ENCODE data around the gene OR2T33.
"Not testable (repeated sequence)": the region's sequence is repeated elsewhere in the genome, so short reads cannot be mapped to it uniquely, and the experiment has no call there.

OR2T33 gene

GRCh38 chr1:248277876-248278275 lies at the start of gene OR2T33:
TSS of gene OR2T33 (minus strand) at chr1:248277976. CDS start at chr1:248273814, 4,162 bp downstream.
- no peak for DNase-seq (ENCODE audit: low read depth in 2 of 2)

- DNase-seq (ENCODE audit: low read depth in 2 of 2): no peak
Measured at GRCh38 chr1:248324468-248324867, 46.7 kb upstream of the OR2T33 start, which contains the start of gene OR2M7. TSS of gene OR2M7 (minus strand) at chr1:248324568. CDS start at chr1:248324568, 0 bp downstream.

GRCh38 chr1:248316796-248317195 lies 39.0 kb upstream of the OR2T33 start:
- no peak for DNase-seq (ENCODE audit: low read depth in 2 of 2)

- DNase-seq (ENCODE audit: low read depth in 2 of 2): not testable (repeated sequence)
Measured at GRCh38 chr1:248306740-248307139, 29.0 kb upstream of the OR2T33 start.

- no peak for DNase-seq (ENCODE audit: low read depth in 2 of 2)
Measured at GRCh38 chr1:248306103-248306502, 28.3 kb upstream of the OR2T33 start.

DNA sequence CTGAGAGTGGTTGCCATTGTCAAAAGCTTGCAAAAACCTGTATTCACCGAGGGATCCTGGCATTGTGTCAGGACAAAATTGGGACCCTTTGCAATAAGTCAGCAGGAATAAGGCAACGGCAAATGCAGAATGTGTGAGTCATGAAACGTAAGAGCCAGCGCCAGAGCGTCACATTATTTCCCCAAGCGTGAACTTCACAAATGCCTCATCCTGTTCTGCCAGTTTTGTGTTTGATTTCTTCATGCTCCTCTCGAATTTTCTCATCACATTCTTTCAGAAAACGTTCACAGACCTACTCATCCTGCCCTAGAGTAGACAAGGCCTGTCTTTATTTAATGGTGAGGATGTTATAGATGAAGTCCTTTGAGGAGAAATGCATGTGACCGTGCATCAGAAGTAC lies 27.9 kb upstream of the OR2T33 start:
- not testable (repeated sequence) for DNase-seq (ENCODE audit: low read depth in 2 of 2)

DNA sequence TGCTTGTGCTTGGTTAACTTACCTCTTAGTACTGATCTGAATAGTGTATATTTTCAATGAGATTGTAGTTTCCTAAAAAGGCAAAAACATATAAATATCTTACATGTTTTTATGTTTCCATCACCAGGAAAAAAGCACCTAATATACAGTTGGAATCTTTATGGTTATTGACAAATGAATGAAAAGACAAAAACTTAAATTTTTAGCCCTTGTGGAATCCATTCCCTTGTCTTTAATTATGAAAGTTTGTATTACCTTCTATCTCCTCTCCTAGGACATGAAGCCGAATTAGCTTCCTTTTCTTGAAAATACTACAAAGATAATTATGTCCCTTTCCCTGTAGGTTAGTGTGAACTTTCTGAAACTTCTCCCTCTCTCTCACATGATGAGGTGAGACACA lies 25.5 kb upstream of the OR2T33 start, which contains the start of gene OR2T12:
TSS of gene OR2T12 (minus strand) at position 101 of the 400 bp plus-strand sequence. CDS start 7,846 bp downstream, outside the sequence.
- no peak for DNase-seq (ENCODE audit: low read depth in 2 of 2)

DNA sequence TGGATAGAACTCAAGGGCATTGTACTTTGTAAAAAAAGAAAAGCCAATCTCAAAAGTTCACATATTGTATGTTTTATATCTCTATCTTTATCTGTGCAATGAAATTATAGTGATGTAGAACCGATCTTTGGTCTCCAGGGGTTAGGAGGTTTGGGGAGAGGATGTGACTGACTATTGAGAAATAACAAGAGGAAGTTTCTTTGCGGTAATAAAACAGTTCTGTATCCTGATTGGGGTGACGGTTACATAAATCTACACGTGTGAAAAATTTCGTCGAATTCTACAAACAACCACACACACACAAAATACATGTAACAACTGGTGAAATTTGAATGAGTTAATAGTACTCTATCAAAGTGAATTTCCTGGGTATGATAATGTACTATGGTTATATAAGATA lies 10.6 kb upstream of the OR2T33 start:
- DNase-seq (ENCODE audit: low read depth in 2 of 2): no peak

- DNase-seq (ENCODE audit: low read depth in 2 of 2): not testable (repeated sequence)
Measured at GRCh38 chr1:248273225-248273624, 4.6 kb downstream of the OR2T33 start.

- no peak for DNase-seq (ENCODE audit: low read depth in 2 of 2)
Measured at GRCh38 chr1:248268178-248268577, 9.6 kb downstream of the OR2T33 start.

GRCh38 chr1:248259309-248259708 lies 18.5 kb downstream of the OR2T33 start:
- not testable (repeated sequence) for DNase-seq (ENCODE audit: low read depth in 2 of 2)

DNA sequence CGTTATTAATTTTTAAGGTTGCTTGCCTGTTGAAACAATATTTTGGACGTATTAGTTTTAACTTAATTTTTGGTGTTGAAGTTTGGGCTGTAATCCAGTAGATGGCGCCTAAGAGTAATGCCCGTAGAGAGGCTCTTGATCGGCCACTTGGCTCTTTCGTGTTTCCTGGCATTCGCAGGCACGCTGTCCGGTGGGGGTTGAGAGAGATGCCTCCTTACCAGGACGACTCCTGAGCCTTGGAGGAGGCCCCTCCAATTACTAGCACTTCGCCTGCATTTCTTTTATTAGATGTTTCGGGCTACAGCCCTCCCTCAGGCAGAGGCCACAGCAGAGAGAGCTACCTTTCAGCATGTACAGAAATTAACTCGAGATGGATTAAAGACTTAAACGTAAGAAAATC lies 34.6 kb downstream of the OR2T33 start:
- no peak for DNase-seq (ENCODE audit: low read depth in 2 of 2)

GRCh38 chr1:248239478-248239877 lies 38.3 kb downstream of the OR2T33 start:
- DNase-seq (ENCODE audit: low read depth in 2 of 2): no peak

- DNase-seq (ENCODE audit: low read depth in 2 of 2): no peak
Measured at GRCh38 chr1:248231117-248231516, 46.7 kb downstream of the OR2T33 start, which contains the start of gene OR2M4. TSS of gene OR2M4 (plus strand) at chr1:248231417. CDS start at chr1:248238929, 7,512 bp downstream.

DNA sequence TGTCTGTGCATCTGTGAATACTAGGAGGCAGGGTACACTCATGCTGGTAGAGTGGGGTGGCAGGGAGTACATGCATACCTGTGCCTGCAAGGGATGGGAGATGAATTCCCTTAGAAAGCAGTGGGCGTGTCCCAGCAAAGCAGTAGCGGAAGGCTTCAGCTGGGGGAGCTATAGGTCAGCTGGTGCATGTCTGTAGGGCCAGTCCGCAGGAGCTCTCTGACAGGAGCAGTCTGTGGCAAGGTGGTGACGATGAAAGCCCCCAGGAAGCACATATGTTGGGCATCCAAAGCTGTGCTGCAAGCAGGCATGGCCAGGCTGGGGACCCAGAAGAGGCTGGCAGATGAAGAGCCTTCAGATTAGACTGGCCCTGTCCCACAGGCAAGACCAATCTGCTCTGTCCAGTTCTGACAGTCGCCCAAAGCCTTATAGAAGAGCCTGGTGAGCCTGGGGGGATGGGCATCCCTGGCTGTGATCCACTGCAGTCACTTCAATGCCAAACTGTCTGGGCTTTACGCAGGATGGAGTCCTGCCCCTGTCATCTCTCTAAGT lies 48.3 kb downstream of the OR2T33 start:
- no peak for DNase-seq (ENCODE audit: low read depth in 2 of 2)

- no peak for DNase-seq (ENCODE audit: low read depth in 2 of 2)
Measured at GRCh38 chr1:248225537-248225936, 52.2 kb downstream of the OR2T33 start.

Data from stimulated activated CD8-positive, alpha-beta memory T cell treated with anti-CD3 and anti-CD28 coated beads, Interleukin-7, amount 100 ng/mL, for 4 hours (primary cell).